Left ventricle myocardium inferior (tissue), 1 donor: ENCODE measurements around the gene MRGPRF. TPM values are rescaled to one million over a fixed set of nuclear protein-coding genes. Genes with fewer than 3 reads are reported as not detected.

Experiments used
- DNase-seq: peaks from one replicate; pipeline ENCODE4 v3.0.0-alpha.2; 2020
- H3K27ac ChIP-seq: fragments of 200-600 bp; replicated peaks from 2 replicates; pipeline ENCODE4 v1.8.0; 2021
- H3K27me3 ChIP-seq: fragments of 200-600 bp; 2 replicates; pipeline ENCODE4 v1.8.0; 2021; ENCODE audit warnings: low read depth
- H3K36me3 ChIP-seq: fragments of 200-600 bp; 2 replicates; pipeline ENCODE4 v1.8.0; 2021
- H3K4me1 ChIP-seq: fragments of 200-600 bp; 2 replicates; pipeline ENCODE4 v1.8.0; 2021
- H3K4me3 ChIP-seq: fragments of 200-600 bp; 2 replicates; pipeline ENCODE4 v1.8.0; 2021; ENCODE audit warnings: mild to moderate bottlenecking, moderate library complexity
- H3K9me3 ChIP-seq: fragments of 200-600 bp; replicated peaks from 2 replicates; pipeline ENCODE4 v1.8.0; 2021
- CTCF ChIP-seq: fragments of 200-600 bp; IDR thresholded peaks from 2 replicates; pipeline ENCODE4 v1.8.0; 2021; ENCODE audit warnings: antibody characterized with exemption, mild to moderate bottlenecking, borderline replicate concordance
- intact Hi-C: fragments of 100-400 bp; cut with micrococcal nuclease; formaldehyde crosslinking; loops from one replicate; pipeline ENCODE4 v1.11.0; 2022
- total RNA-seq: library from RNA; stranded (reverse); fragmentation: NEBNext Ultra II Directional; extraction: Animal tissue kit (Norgen Biotek cat#: 25700); gene quantifications from one replicate; pipeline ENCODE4 v1.2.1, GENCODE V29; 2021
- donor health status: DM: no; HTN: yes; CAD: no; lungs with severe emphysema.

The MRGPRF gene
- total RNA-seq, 1 donor from 2014 or later, result 3.9 TPM

- H3K9me3 ChIP-seq, result no peaks in the 10 kb centered on the region
- H3K36me3 ChIP-seq, result peaks cover 5% of the 10 kb centered on the region
- H3K27me3 ChIP-seq, result peaks cover 24% of the 10 kb centered on the region
- H3K4me3 ChIP-seq, result no peak overlapping the region
- intact Hi-C loops, result no loop called here
- DNase-seq, result no peak
- TF ChIP-seq CTCF, result no peak
- H3K4me1 ChIP-seq, result peaks cover 32% of the 10 kb centered on the region
- H3K27ac ChIP-seq, result no peak overlapping the region
Measured at GRCh38 chr11:69005183-69005630, 7.8 kb downstream of the MRGPRF start.

- DNase-seq, result no peak
- no peaks in the 10 kb centered on the region for H3K9me3 ChIP-seq
- intact Hi-C loops, result no loop called here
- no peak overlapping the region for H3K4me3 ChIP-seq
- peaks cover 5% of the 10 kb centered on the region for H3K36me3 ChIP-seq
- peaks cover 26% of the 10 kb centered on the region for H3K4me1 ChIP-seq
- no peak overlapping the region for H3K27ac ChIP-seq
- TF ChIP-seq CTCF, result no peak
- H3K27me3 ChIP-seq, result peaks cover 18% of the 10 kb centered on the region
Measured at GRCh38 chr11:69004411-69005182, 8.4 kb downstream of the MRGPRF start.

- H3K36me3 ChIP-seq, result peaks cover 5% of the 10 kb centered on the region
- intact Hi-C loops, result no loop called here
- H3K27me3 ChIP-seq, result peaks cover 15% of the 10 kb centered on the region
- peaks cover 23% of the 10 kb centered on the region for H3K4me1 ChIP-seq
- no peaks in the 10 kb centered on the region for H3K9me3 ChIP-seq
- H3K27ac ChIP-seq, result no peak overlapping the region
- no peak for TF ChIP-seq CTCF
- no peak overlapping the region for H3K4me3 ChIP-seq
- no peak for DNase-seq
Measured at GRCh38 chr11:69003866-69004367, 9.1 kb downstream of the MRGPRF start.

- H3K4me3 ChIP-seq, result no peak overlapping the region
- peaks cover 15% of the 10 kb centered on the region for H3K27me3 ChIP-seq
- peaks cover 5% of the 10 kb centered on the region for H3K36me3 ChIP-seq
- H3K27ac ChIP-seq, result no peak overlapping the region
- no peak for TF ChIP-seq CTCF
- no peak for DNase-seq
- H3K9me3 ChIP-seq, result no peaks in the 10 kb centered on the region
- peaks cover 23% of the 10 kb centered on the region for H3K4me1 ChIP-seq
- intact Hi-C loops, result no loop called here
Measured at GRCh38 chr11:69003301-69003865, 9.7 kb downstream of the MRGPRF start.

- H3K4me1 ChIP-seq, result peaks cover 19% of the 10 kb centered on the region
- peaks cover 15% of the 10 kb centered on the region for H3K27me3 ChIP-seq
- no peak for DNase-seq
- H3K9me3 ChIP-seq, result no peaks in the 10 kb centered on the region
- H3K27ac ChIP-seq, result no peak overlapping the region
- intact Hi-C loops, result no loop called here
- TF ChIP-seq CTCF, result no peak
- no peak overlapping the region for H3K4me3 ChIP-seq
- H3K36me3 ChIP-seq, result peaks cover 5% of the 10 kb centered on the region
Measured at GRCh38 chr11:69002570-69003231, 10.3 kb downstream of the MRGPRF start.
